Measurements from ENCODE around the gene MTERF2. TPM values are rescaled to one million over a fixed set of nuclear protein-coding genes. Genes with fewer than 3 reads are reported as not detected.
"Not testable (repeated sequence)": the region's sequence is repeated elsewhere in the genome, so short reads cannot be mapped to it uniquely, and the experiment has no call there.

Gene MTERF2
- total RNA-seq, 1 experiment from 2014 or later = 7.0 TPM

- Mint-ChIP-seq H3K36me3 (peaks cover 34% of the 10 kb centered on the region), H3K9me3 (peaks cover 12% of the 10 kb centered on the region), H3K27ac (no peak overlapping the region), H3K4me1 (no peaks in the 10 kb centered on the region), H3K4me3 (no peak overlapping the region), H3K27me3 (ENCODE audit: low read depth) (no peaks in the 10 kb centered on the region)
- POLR2A ChIA-PET = no interaction called here
- TF ChIP-seq MLX (CRISPR knock-in tag; IDR thresholded peaks at IDR 0.05) = no peak
- TF ChIP-seq PRRX2 (CRISPR knock-in tag; IDR thresholded peaks at IDR 0.05) = no peak
- TF ChIP-seq, protein P1, sequence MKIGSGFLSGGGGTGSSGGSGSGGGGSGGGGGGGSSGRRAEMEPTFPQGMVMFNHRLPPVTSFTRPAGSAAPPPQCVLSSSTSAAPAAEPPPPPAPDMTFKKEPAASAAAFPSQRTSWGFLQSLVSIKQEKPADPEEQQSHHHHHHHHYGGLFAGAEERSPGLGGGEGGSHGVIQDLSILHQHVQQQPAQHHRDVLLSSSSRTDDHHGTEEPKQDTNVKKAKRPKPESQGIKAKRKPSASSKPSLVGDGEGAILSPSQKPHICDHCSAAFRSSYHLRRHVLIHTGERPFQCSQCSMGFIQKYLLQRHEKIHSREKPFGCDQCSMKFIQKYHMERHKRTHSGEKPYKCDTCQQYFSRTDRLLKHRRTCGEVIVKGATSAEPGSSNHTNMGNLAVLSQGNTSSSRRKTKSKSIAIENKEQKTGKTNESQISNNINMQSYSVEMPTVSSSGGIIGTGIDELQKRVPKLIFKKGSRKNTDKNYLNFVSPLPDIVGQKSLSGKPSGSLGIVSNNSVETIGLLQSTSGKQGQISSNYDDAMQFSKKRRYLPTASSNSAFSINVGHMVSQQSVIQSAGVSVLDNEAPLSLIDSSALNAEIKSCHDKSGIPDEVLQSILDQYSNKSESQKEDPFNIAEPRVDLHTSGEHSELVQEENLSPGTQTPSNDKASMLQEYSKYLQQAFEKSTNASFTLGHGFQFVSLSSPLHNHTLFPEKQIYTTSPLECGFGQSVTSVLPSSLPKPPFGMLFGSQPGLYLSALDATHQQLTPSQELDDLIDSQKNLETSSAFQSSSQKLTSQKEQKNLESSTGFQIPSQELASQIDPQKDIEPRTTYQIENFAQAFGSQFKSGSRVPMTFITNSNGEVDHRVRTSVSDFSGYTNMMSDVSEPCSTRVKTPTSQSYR (CRISPR knock-in tag; IDR thresholded peaks at IDR 0.05) = no peak
- no peak for TF ChIP-seq TEAD1 (CRISPR knock-in tag; IDR thresholded peaks at IDR 0.05)
- TF ChIP-seq ZNF416 (CRISPR knock-in tag; IDR thresholded peaks at IDR 0.05) = no peak
- TF ChIP-seq, protein P2, sequence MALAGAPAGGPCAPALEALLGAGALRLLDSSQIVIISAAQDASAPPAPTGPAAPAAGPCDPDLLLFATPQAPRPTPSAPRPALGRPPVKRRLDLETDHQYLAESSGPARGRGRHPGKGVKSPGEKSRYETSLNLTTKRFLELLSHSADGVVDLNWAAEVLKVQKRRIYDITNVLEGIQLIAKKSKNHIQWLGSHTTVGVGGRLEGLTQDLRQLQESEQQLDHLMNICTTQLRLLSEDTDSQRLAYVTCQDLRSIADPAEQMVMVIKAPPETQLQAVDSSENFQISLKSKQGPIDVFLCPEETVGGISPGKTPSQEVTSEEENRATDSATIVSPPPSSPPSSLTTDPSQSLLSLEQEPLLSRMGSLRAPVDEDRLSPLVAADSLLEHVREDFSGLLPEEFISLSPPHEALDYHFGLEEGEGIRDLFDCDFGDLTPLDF (CRISPR knock-in tag; IDR thresholded peaks at IDR 0.05) = no peak
- TF ChIP-seq, protein P3, sequence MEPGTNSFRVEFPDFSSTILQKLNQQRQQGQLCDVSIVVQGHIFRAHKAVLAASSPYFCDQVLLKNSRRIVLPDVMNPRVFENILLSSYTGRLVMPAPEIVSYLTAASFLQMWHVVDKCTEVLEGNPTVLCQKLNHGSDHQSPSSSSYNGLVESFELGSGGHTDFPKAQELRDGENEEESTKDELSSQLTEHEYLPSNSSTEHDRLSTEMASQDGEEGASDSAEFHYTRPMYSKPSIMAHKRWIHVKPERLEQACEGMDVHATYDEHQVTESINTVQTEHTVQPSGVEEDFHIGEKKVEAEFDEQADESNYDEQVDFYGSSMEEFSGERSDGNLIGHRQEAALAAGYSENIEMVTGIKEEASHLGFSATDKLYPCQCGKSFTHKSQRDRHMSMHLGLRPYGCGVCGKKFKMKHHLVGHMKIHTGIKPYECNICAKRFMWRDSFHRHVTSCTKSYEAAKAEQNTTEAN (CRISPR knock-in tag; IDR thresholded peaks at IDR 0.05) = no peak
- no peak for TF ChIP-seq SMAD3 (CRISPR knock-in tag; IDR thresholded peaks at IDR 0.05; ENCODE audit: borderline replicate concordance)
- TF ChIP-seq, protein P4, sequence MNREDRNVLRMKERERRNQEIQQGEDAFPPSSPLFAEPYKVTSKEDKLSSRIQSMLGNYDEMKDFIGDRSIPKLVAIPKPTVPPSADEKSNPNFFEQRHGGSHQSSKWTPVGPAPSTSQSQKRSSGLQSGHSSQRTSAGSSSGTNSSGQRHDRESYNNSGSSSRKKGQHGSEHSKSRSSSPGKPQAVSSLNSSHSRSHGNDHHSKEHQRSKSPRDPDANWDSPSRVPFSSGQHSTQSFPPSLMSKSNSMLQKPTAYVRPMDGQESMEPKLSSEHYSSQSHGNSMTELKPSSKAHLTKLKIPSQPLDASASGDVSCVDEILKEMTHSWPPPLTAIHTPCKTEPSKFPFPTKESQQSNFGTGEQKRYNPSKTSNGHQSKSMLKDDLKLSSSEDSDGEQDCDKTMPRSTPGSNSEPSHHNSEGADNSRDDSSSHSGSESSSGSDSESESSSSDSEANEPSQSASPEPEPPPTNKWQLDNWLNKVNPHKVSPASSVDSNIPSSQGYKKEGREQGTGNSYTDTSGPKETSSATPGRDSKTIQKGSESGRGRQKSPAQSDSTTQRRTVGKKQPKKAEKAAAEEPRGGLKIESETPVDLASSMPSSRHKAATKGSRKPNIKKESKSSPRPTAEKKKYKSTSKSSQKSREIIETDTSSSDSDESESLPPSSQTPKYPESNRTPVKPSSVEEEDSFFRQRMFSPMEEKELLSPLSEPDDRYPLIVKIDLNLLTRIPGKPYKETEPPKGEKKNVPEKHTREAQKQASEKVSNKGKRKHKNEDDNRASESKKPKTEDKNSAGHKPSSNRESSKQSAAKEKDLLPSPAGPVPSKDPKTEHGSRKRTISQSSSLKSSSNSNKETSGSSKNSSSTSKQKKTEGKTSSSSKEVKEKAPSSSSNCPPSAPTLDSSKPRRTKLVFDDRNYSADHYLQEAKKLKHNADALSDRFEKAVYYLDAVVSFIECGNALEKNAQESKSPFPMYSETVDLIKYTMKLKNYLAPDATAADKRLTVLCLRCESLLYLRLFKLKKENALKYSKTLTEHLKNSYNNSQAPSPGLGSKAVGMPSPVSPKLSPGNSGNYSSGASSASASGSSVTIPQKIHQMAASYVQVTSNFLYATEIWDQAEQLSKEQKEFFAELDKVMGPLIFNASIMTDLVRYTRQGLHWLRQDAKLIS (CRISPR knock-in tag; IDR thresholded peaks at IDR 0.05; ENCODE audit: borderline replicate concordance) = no peak
- TF ChIP-seq RELA (CRISPR knock-in tag; IDR thresholded peaks at IDR 0.05; ENCODE audit: borderline replicate concordance) = no peak
- no peak for TF ChIP-seq ZNF138 (CRISPR knock-in tag; conservative IDR thresholded peaks at IDR 0.05)
- no peak for TF ChIP-seq GRHL2 (CRISPR knock-in tag; IDR thresholded peaks at IDR 0.05; ENCODE audit: insufficient replicate concordance, severe bottlenecking)
- TF ChIP-seq ATF1 (CRISPR knock-in tag; IDR thresholded peaks at IDR 0.05) = no peak
- no peak for TF ChIP-seq ZNF671 (CRISPR knock-in tag; IDR thresholded peaks at IDR 0.05)
- no peak for TF ChIP-seq OVOL2 (CRISPR knock-in tag; IDR thresholded peaks at IDR 0.05; ENCODE audit: borderline replicate concordance)
- CTCF ChIA-PET = no interaction called here
- ATAC-seq = no peak
- DNase-seq (ENCODE audit: low spot score) = no peak
Measured at GRCh38 chr12:106999446-106999845, 12.5 kb upstream of the MTERF2 start.

DNA sequence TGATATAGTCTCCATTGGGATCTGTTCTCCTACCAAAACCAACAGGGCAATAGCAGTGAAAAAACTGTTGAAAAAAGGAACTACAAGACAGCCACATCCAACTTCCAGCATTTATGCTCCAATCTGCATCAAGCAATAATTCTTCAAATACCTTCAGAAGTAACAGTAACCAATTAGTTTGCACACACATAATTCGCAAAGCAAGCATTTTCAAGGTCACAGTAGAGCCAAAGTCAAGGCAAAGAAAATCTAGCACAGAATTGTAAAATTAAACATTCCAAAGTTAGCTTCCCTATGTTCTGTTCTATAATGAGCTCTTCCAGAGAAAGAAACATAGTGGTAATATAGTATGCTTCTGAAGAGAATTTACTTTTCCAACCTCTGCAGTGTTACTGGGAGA, 11.0 kb upstream of the MTERF2 start:
- CTCF ChIA-PET = no interaction called here
- Mint-ChIP-seq H3K27me3 (ENCODE audit: low read depth) (no peaks in the 10 kb centered on the region), H3K4me3 (no peak overlapping the region), H3K9me3 (peaks cover 12% of the 10 kb centered on the region), H3K36me3 (peaks cover 34% of the 10 kb centered on the region), H3K4me1 (no peaks in the 10 kb centered on the region), H3K27ac (no peak overlapping the region)
- ATAC-seq = no peak
- POLR2A ChIA-PET = no interaction called here
- TF ChIP-seq ZBTB21 (CRISPR knock-in tag; IDR thresholded peaks at IDR 0.05; ENCODE audit: borderline replicate concordance) (no peak), ATF2 (CRISPR knock-in tag; IDR thresholded peaks at IDR 0.05; ENCODE audit: borderline replicate concordance, low read depth) (no peak)
- TF ChIP-seq, protein P1 (CRISPR knock-in tag; IDR thresholded peaks at IDR 0.05) = no peak
- DNase-seq (ENCODE audit: low spot score) = no peak

GRCh38 chr12:106996102-106996501, 9.2 kb upstream of the MTERF2 start:
- H3K27me3 Mint-ChIP-seq (ENCODE audit: low read depth); ATAC-seq; POLR2A ChIA-PET; H3K4me1 Mint-ChIP-seq; H3K4me3 Mint-ChIP-seq; H3K27ac Mint-ChIP-seq; H3K9me3 Mint-ChIP-seq; DNase-seq (ENCODE audit: low spot score); CTCF ChIA-PET: not testable (repeated sequence)
- peaks cover 25% of the 10 kb centered on the region for H3K36me3 Mint-ChIP-seq
